H9 (cell line): ENCODE measurements around the gene BCL2L15. TPM values are rescaled to one million over a fixed set of nuclear protein-coding genes. Genes with fewer than 3 reads are reported as not detected.

Source experiments
- DNase-seq: peaks from one replicate; pipeline ENCODE4 v3.0.0-alpha.2; 2017
- H2AFZ ChIP-seq: one replicate; pipeline ENCODE4 v1.6.1; 2013; ENCODE audit warnings: mild to moderate bottlenecking, low read length, control low read depth, moderate library complexity
- H2AK5ac ChIP-seq: 2 replicates; pipeline ENCODE4 v1.6.1; 2013; ENCODE audit warnings: low read length, control low read depth, mixed read lengths; ENCODE audit not compliant: insufficient read length
- H2BK120ac ChIP-seq: one replicate; pipeline ENCODE4 v1.6.1; 2013; ENCODE audit warnings: low read depth, mild to moderate bottlenecking, low read length, control low read depth, inconsistent platforms; ENCODE audit not compliant: poor library complexity, severe bottlenecking
- H2BK12ac ChIP-seq: 2 replicates; pipeline ENCODE4 v1.6.1; 2013; ENCODE audit warnings: low read length, control low read depth, mixed read lengths, low read depth; ENCODE audit not compliant: insufficient read length
- H2BK15ac ChIP-seq: 2 replicates; pipeline ENCODE4 v1.6.1; 2013; ENCODE audit warnings: low read depth, low read length, control low read depth
- H2BK20ac ChIP-seq: one replicate; pipeline ENCODE4 v1.6.1; 2013; ENCODE audit warnings: low read depth, mild to moderate bottlenecking, low read length, control low read depth, inconsistent platforms; ENCODE audit not compliant: poor library complexity, severe bottlenecking
- H2BK5ac ChIP-seq: 2 replicates; pipeline ENCODE4 v1.6.1; 2013; ENCODE audit warnings: low read length, control low read depth, mixed read lengths; ENCODE audit not compliant: insufficient read length
- H3K14ac ChIP-seq: 2 replicates; pipeline ENCODE4 v1.6.1; 2013; ENCODE audit warnings: low read length, control low read depth; ENCODE audit not compliant: insufficient read depth
- H3K18ac ChIP-seq: 2 replicates; pipeline ENCODE4 v1.6.1; 2013; ENCODE audit warnings: low read depth, mild to moderate bottlenecking, mixed read lengths, low read length, control low read depth; ENCODE audit not compliant: insufficient read length
- H3K23ac ChIP-seq: 2 replicates; pipeline ENCODE4 v1.6.1; 2013; ENCODE audit warnings: low read length, control low read depth, mixed read lengths, low read depth; ENCODE audit not compliant: insufficient read length
- H3K23me2 ChIP-seq: 2 replicates; pipeline ENCODE4 v1.6.1; 2013; ENCODE audit warnings: low read depth, mild to moderate bottlenecking, mixed read lengths, low read length, control low read depth; ENCODE audit not compliant: insufficient read length, poor library complexity, severe bottlenecking
- H3K27ac ChIP-seq: 2 replicates; pipeline ENCODE4 v1.5.1; 2013; ENCODE audit warnings: low read length, control low read depth, mixed read lengths, low read depth; ENCODE audit not compliant: insufficient read length
- H3K27me3 ChIP-seq: 2 replicates; pipeline ENCODE4 v1.6.1; 2013; ENCODE audit warnings: low read length, control low read depth, inconsistent platforms; ENCODE audit not compliant: insufficient read depth
- H3K4ac ChIP-seq: 2 replicates; pipeline ENCODE4 v1.6.1; 2013; ENCODE audit warnings: low read depth, mild to moderate bottlenecking, control low read depth, inconsistent platforms, low read length, moderate library complexity
- H3K4me1 ChIP-seq: 2 replicates; pipeline ENCODE4 v1.6.1; 2013; ENCODE audit warnings: low read length, control low read depth, inconsistent platforms; ENCODE audit not compliant: insufficient read depth
- H3K4me2 ChIP-seq: 2 replicates; pipeline ENCODE4 v1.6.1; 2013; ENCODE audit warnings: low read length, control low read depth, mixed read lengths; ENCODE audit not compliant: insufficient read length, insufficient read depth
- H3K56ac ChIP-seq: 2 replicates; pipeline ENCODE4 v1.6.1; 2013; ENCODE audit warnings: low read depth, mild to moderate bottlenecking, mixed read lengths, low read length, control low read depth; ENCODE audit not compliant: insufficient read length
- H3K79me1 ChIP-seq: 2 replicates; pipeline ENCODE4 v1.6.1; 2013; ENCODE audit warnings: low read depth, mild to moderate bottlenecking, moderate library complexity, low read length, control low read depth, inconsistent platforms; ENCODE audit not compliant: insufficient read depth, poor library complexity, severe bottlenecking
- H3K79me2 ChIP-seq: 2 replicates; pipeline ENCODE4 v1.6.1; 2013; ENCODE audit warnings: low read length, control low read depth, inconsistent platforms; ENCODE audit not compliant: insufficient read depth
- H3K9ac ChIP-seq: 2 replicates; pipeline ENCODE4 v1.6.1; 2013; ENCODE audit warnings: low read length, control low read depth, mixed read lengths; ENCODE audit not compliant: insufficient read length; ENCODE audit errors: extremely low read depth
- H3K9me3 ChIP-seq: one replicate; pipeline ENCODE4 v1.6.1; 2013; ENCODE audit warnings: low read depth, low read length, inconsistent platforms; ENCODE audit not compliant: control insufficient read depth
- H3T11ph ChIP-seq: one replicate; pipeline ENCODE4 v1.6.1; 2013; ENCODE audit warnings: mild to moderate bottlenecking, low read length, control low read depth, inconsistent platforms
- H4K20me1 ChIP-seq: one replicate; pipeline ENCODE4 v1.6.1; 2013; ENCODE audit not compliant: control insufficient read depth, insufficient read length, insufficient read depth
- H4K5ac ChIP-seq: 2 replicates; pipeline ENCODE4 v1.6.1; 2013; ENCODE audit warnings: low read depth, mild to moderate bottlenecking, mixed read lengths, low read length, control low read depth; ENCODE audit not compliant: insufficient read length
- H4K8ac ChIP-seq: replicated peaks from 2 replicates; pipeline ENCODE4 v1.6.1; 2013; ENCODE audit warnings: low read length, control low read depth, mixed read lengths, low read depth; ENCODE audit not compliant: insufficient read length
- H4K91ac ChIP-seq: 2 replicates; pipeline ENCODE4 v1.6.1; 2013; ENCODE audit warnings: low read depth, mild to moderate bottlenecking, moderate library complexity, mixed read lengths, low read length, control low read depth; ENCODE audit not compliant: insufficient read length
- H3K27ac Mint-ChIP-seq, 3 experiments: 2 replicates in 2 of 3; 3 replicates in 1 of 3; pipeline ENCODE4 v1.8.0; 2020 to 2021; ENCODE audit warnings: mixed read lengths in 3 of 3, mild to moderate bottlenecking in 1 of 3, moderate library complexity in 1 of 3
- H3K27me3 Mint-ChIP-seq: 2 replicates; pipeline ENCODE4 v1.8.0; 2021; ENCODE audit warnings: low read depth, mild to moderate bottlenecking, moderate library complexity, mixed read lengths
- H3K36me3 Mint-ChIP-seq, 3 experiments: 2 replicates in 2 of 3; 3 replicates in 1 of 3; pipeline ENCODE4 v1.8.0; 2020 to 2021; ENCODE audit warnings: low read depth in 3 of 3, mixed read lengths in 3 of 3; ENCODE audit not compliant: insufficient read depth in 1 of 3
- H3K4me1 Mint-ChIP-seq, 2 experiments: 2 replicates each; pipeline ENCODE4 v1.8.0; 2020; ENCODE audit warnings: mixed read lengths in 2 of 2
- H3K4me3 Mint-ChIP-seq, 2 experiments: 2 replicates in 1 of 2; 3 replicates in 1 of 2; pipeline ENCODE4 v1.8.0; 2020 to 2021; ENCODE audit warnings: mild to moderate bottlenecking in 2 of 2, mixed read lengths in 2 of 2, moderate library complexity in 1 of 2
- H3K9me3 Mint-ChIP-seq, 2 experiments: 2 replicates in 1 of 2; 3 replicates in 1 of 2; pipeline ENCODE4 v1.8.0; 2020; ENCODE audit warnings: mild to moderate bottlenecking in 2 of 2, mixed read lengths in 2 of 2, moderate library complexity in 1 of 2
- CTCF ChIP-seq: fragments of 200-600 bp; sonication (generic); conservative IDR thresholded peaks from 3 replicates; pipeline ENCODE4 v1.8.0; 2021; ENCODE audit warnings: antibody characterized with exemption, mild to moderate bottlenecking
- WGBS: extraction: QIAGEN DNeasy Blood & Tissue Kit; methylation state at CpG from one replicate; pipeline ENCODE4 v1.1.7; 2013; ENCODE audit warnings: missing lambda C conversion rate, low lambda C conversion rate, mixed read lengths; ENCODE audit not compliant: insufficient read length; ENCODE audit errors: extremely low coverage; 5-methylcytosine and 5-hydroxymethylcytosine counted together
- total RNA-seq: library from RNA; stranded (reverse); gene quantifications from 2 replicates; pipeline ENCODE4 v1.2.1, GENCODE V29; 2021

Gene BCL2L15
- total RNA-seq, 1 experiment from 2014 or later = 0.22 TPM

- Histone ChIP-seq H3T11ph (no peak overlapping the region), H3K27ac (no peak overlapping the region), H2BK20ac (no peak overlapping the region), H2BK15ac (no peak overlapping the region), H3K4ac (no peak overlapping the region), H3K9me3 (no peaks in the 10 kb centered on the region), H3K4me2 (no peak overlapping the region), H3K4me1 (no peaks in the 10 kb centered on the region), H4K20me1 (no peaks in the 10 kb centered on the region), H2BK120ac (no peak overlapping the region), H3K79me2 (no peaks in the 10 kb centered on the region), H3K9ac (no peak overlapping the region), H3K23ac (no peak overlapping the region), H2BK12ac (no peak overlapping the region), H3K56ac (no peak overlapping the region), H3K23me2 (no peaks in the 10 kb centered on the region), H3K14ac (no peak overlapping the region; the same call in 1 of the 2 replicates), H3K79me1 (no peaks in the 10 kb centered on the region), H2AK5ac (no peak overlapping the region), H2BK5ac (no peak overlapping the region), H3K18ac (no peak overlapping the region), H4K91ac (no peak overlapping the region), H4K8ac (no peak overlapping the region), H4K5ac (no peak overlapping the region), H3K27me3 (no peaks in the 10 kb centered on the region), H2AFZ (no peak overlapping the region)
- H3K36me3 Mint-ChIP-seq = no peaks in the 10 kb centered on the region
- H3K4me1 Mint-ChIP-seq = no peaks in the 10 kb centered on the region
- H3K27me3 Mint-ChIP-seq = no peaks in the 10 kb centered on the region
- no peak for TF ChIP-seq CTCF
- no peak overlapping the region for H3K27ac Mint-ChIP-seq
- H3K9me3 Mint-ChIP-seq = no peaks in the 10 kb centered on the region
- no peak overlapping the region for H3K4me3 Mint-ChIP-seq
- WGBS = no CpG with 5 or more reads among the region's 17 CpGs
- DNase-seq = no peak
Observed at GRCh38 chr1:113886417-113887401, 672 bp downstream of the BCL2L15 start.
